ENCODE measurements around the gene RTCA.
"Not testable (repeated sequence)": the region's sequence is repeated elsewhere in the genome, so short reads cannot be mapped to it uniquely, and the experiment has no call there.

The RTCA gene

DNA sequence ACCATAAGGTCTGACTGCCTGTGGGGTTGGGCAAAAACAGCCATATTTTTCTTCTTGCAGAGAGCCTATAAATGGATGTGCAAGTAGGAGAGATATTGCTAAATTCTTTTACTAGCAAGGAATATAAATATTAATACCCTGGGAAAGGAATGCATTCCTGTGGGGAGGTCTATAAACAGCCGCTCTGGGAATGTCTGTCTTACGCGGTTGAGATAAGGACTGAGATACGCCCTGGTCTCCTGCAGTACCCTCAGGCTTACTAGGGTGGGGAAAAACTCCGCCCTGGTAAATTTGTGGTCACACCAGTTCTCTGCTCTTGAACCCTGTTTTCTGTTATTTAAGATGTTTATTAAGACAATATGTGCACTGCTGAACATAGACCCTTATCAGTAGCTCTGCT is 1.9 kb upstream of the RTCA start:
- DNase-seq: not testable (repeated sequence)

DNA sequence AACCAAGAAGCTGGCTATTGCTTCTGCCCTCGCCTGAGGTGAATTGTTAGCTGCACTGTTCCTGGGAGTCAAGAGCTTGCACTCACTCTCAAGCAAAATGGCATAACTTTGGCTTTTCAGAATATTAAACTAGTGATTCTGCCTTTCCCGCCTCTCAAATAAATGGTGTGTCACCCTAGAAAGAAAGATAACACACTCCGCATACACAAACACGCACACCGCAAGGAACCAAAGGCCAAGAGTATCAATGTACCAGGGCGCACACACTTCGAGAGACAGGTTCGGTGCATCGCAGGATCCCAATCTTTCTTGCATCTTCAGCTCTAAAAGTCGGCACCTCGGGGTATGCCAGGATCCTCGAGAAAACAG is 470 bp upstream of the RTCA start:
- peak in 1 of 2 donors; percentile 47 for DNase-seq

DNA sequence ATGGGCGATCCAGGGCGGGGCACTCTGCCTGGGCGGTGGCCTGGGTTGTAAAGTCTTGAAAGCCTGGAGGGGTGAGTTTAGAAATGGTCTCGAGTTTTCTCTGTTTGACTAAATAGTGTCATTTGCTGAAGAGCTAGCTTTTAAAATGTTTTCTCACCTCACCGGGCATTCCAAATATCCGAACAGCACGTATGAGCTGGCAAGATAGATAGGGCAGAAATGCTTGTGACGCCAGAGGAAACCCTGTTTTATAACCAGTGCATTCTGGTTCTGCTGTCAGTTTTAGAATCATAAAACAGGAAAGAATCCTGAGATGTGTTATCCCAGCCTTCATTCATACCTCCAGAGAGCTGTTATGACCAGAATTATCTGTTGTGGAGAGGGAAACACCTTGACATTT is 725 bp downstream of the RTCA start:
- no peak for DNase-seq

DNA sequence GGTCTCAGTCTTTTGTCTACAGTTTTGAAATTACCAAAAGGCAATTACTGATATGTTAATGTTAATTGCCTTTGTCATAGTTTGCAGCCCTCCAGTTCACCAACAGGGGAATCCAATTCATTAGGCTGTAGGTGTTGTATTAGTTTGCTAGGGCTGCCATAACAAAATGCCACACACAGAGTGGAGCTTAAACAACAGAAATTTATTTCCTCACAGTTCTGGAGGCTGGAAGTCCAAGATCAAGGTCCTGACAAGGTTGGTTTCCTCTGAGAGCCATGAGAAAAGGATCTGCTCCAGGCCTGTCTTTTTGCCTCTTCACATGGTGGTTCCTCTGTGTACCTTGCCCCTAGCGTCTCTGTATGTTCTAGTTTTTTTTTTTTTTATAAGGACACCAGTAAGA is 1.3 kb downstream of the RTCA start:
- DNase-seq: no peak

DNA sequence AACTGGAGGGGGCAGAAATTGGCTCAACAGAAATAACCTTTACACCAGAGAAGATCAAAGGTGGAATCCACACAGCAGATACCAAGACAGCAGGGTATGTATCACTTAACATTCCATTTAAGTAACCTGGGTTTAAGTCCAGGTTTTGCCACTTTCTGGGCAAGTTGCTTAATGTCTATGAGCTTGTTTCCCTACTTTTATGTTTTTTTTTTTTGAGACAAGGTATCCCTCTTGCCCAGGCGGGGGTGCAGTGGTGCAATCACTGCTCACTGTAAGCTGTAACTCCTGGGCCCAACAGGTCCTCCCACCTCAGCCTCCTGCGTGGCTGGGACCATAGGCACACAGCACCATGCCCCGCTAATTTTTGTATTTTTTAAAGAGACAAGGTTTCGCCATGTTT is 2.2 kb downstream of the RTCA start:
- DNase-seq: no peak

DNA sequence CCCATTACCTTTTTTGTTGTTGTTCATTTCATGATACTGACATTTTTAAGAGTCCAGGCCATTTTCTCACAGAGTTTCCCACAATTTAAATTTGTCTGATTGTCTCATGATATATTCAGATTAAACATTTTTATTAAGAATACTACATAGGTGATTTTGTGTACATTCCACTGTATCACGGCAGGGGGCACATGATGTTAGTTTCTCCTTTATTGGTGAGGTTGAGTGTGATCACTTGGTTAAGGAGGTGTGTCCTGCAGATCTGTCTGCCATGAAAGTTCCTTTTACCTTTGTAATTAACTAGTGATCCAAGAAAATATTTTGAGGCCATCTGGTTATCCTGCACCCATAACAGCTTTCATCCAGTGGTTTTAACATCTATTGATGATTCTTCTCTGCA is 11.8 kb downstream of the RTCA start:
- peak; percentile 20 to 58 for DNase-seq

DNA sequence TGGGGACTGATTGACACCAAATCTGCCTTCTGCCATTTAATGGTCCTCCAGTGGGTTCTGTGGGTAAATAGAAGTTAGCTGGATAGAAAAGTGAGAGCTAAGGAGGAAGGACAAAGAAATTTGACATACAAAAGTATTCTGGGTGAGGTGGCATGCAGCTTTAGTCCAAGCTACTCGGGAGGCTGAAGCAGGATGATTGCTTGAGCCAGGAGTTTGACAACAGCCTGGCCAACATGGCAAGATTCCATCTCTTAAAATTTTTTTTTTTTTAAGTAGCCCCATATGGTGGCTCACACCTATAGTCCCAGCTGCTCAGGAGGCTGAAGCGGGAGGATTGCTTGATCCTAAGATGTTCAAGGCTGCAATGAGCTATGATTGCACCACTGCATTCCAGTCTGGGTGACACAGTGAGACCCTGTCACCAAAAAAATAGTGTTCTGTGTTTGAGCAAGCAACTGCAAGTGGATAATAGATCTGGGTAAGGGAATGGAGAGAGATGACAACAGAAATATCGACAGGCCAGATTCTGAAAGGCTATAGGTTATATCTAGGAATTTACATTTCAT is 13.4 kb downstream of the RTCA start:
- no peak for DNase-seq

DNA sequence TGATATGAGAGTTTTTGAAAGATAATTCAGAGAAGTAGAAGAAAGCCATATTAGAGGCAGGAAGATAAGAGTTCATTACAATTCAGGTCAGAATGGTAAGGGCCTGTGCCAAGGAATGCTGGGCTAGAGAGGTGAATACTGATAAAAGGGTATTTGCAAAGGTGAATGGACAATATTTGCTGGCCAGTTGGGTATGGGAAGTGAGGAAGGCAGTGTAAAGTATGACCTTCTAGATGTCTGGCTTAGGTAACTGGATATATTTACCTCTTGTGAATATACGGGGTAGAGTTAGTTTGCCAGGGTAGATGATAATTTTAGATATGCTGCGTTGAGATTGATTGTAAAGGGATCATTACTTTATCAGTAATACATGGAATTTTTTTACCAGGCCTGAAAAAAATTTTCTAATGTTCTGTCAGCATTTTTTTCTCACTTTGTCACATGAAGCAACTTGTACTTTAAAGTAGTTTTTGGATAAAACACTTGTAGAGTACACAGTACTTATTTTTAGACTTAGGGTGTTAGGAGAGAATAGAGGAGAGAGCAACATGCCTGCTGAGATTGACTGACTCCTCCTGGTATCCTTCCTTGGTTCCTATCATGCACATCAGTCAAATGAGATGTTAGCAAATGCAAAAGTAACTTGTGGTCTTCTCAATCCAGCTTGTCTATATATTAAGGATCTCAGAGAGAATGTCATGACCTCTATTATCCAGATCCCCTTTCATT is 14.1 kb downstream of the RTCA start:
- no peak for DNase-seq

DNA sequence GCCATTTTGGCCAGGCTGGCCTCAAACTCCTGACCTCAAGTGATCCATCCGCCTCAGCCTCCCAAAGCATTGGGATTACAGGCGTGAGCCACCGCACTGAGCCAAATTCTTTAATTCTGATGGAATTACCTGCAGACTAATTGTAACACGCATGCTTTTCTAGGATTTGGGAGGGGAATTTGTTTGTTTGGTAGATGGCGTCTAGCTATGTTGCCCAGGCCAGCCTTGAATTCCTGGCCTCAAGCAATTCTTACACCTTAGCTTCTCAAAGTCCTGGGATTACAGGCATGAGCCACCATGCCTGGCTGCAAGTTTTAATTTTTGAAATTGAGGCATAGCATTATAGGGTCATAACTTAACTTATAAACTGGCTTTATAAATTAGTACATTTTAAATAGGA is 18.6 kb downstream of the RTCA start:
- DNase-seq: no peak

DNA sequence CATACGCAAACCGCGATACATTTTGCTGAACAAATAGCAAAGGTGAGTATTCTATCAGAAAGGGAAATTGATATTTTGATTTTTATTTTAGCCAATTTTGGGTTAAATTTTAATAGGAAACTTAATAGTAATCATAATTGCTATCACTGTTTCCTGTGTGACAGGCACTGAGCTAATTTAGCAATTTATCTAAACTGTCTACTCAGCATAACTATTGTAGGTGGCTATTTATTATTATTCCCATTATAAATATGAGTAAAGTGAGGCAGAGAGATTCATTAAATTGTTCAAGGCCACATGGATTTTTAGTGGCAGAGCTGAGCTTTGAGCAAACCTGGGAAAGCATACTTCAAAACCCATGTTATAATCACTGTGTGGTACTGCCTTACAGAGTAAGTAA is 21.1 kb downstream of the RTCA start:
- no peak for DNase-seq

DNA sequence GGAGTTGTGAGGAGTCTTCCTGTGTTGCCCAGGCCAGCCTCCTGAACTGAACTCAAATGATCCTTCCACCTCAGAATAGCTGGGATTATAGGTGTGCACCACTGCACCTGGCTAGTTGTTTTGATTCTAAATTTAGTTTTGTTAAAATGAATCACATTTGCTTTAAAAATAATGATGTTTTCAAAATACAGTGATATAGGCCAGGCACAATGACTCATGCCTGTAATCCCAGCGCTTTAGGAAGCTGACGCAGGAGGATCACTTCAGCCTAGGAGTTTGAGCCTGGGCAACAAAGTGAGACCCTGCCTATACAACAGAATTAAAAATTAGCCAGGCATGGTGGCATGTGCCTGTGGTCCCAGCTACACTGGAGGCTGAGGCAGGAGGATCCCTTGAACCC is 24.3 kb downstream of the RTCA start:
- no peak for DNase-seq

DNA sequence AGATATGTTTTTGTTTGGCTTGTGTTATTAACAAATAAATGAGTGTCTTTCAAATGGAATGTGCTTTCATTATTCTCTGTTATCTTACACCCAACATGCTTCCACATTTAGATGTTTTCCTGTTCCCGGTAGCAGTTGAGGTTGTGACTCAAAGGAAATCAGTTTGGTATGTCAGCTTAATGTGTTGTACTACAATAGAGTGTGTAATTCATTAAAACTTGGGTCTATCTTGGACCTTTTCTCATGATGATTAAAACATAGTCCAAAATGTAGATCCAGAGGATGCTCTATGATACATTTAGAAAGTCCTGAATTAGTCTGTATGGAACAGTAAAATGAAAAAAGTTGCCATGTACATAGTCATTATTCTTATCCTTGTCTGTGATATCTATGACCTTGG is 26.7 kb downstream of the RTCA start:
- DNase-seq: no peak

DNA sequence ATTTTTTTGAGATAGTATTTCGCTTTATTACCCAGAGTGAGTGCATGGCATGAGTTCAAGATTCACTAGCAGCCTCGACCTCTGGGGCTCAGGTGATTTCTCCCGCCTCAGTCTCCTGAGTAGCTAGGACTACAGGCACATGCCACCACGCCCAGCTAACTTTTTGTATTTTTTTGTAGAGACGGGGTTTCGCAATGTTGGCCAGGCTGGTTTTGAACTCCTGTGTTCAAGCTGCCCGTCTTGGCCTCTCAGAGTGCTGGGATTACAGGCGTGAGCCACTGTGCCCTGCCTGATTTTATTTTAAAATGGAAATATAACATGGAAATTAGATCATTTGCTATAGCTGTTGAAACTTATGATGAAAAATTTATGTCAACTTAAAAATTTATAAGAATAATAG is 30.1 kb downstream of the RTCA start:
- DNase-seq: no peak

DNA sequence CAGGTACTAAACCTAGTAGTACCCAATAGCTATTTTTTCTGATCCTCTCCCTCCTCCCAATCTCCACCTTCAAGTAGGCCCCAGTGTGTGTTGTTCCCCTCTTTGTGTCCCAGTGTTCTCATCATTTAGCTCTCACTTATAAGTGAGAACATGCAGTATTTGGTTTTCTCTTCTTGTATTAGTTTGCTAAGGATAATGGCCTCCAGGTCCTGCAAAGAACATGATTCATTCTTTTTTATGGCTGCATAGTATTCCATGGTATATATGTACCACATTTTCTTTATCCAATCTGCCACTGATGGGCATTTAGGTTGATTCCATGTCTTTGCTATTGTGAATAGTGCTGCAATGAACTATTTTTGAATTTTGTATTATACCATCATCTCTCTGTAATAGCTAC is 31.0 kb downstream of the RTCA start:
- DNase-seq: not testable (repeated sequence)

DNA sequence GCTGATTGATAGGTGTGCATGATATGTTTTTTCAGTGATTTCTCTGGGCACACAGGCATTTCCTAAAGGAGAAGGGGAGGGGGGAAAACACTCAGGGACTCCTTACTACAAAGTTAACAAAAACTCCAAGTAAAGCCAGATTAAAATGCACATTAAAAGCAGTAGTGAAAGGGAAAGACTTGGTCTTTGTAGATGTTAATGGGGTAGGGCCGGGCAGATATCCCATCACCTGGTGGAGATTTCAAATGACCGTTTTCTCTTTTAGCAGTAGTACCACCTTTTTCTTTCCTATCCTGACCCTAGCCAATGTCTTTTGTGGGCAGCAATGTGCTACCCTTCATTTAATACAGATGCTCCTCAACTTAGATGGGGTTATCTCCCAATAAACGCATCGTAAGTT is 32.5 kb downstream of the RTCA start:
- DNase-seq: no peak

DNA sequence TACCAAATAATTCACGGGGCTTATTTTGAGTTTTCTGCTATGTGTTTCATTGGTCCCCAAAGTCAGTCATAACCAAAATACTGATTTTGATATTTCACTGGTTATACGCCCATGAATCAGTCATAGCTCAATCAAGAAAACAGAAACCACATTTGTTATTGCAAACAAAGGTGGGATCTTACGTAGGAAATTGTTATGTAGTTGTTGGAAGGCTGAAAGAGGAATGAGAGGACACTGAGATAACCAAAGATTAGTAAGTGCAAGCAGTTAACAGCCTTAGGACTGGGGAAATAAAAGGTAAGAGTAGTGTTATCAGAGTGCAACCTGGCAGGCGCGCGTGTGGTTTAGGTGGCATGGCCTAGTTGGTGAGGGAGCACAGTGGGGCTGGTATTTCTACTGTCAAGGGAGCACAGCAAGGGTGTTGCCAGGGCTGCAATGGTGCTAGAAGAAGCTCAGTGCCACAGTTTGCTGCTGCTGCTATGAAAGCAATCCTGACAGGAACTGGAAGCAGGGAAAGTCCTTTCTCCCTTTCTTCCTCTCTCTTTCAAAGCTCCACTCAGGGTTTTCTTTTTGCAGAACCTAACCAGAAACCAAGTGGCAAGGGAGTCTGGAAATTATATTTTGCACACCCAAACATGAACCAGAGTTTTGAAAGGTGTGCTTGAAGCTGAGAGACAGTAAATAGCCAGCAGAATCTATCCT is 33.7 kb downstream of the RTCA start:
- no peak for DNase-seq

DNA sequence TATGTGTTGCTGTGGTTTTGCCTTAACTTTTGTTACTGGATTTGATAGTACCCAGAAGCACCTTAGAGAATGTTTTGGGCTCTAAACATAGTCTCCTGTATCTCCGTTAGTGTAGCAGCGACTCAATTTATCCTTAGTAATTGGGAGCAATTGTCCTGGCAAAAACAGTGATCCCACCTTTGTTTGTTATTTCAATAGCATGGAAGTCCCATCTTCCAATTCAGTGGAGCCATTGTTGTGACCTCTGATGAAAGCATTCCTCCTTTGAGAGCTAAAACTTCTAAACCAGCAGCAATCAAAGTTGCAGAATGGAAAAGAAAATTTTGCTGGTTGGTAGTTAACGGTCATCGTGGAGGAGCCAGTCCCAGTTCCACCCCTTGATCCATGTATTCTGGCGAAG is 34.7 kb downstream of the RTCA start:
- DNase-seq: no peak

DNA sequence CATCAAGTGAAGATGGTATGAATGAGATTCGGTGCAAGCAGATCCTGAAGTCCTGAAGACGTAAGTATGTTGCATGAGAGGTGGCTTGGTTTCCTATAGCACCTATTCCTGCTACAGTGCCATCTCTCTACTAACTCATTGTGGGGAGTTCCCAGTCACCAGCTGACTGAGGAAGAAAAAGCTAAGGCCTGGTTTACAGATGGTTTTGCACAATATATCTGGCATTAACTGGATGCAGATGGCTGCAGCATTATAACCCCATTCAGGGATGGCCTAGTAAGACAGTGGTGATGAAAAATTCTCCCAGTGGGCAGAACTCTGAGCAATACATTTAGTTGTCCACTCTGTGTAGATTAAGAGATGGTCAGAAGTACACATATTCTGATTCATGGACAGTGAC is 36.7 kb downstream of the RTCA start:
- DNase-seq: no peak

DNA sequence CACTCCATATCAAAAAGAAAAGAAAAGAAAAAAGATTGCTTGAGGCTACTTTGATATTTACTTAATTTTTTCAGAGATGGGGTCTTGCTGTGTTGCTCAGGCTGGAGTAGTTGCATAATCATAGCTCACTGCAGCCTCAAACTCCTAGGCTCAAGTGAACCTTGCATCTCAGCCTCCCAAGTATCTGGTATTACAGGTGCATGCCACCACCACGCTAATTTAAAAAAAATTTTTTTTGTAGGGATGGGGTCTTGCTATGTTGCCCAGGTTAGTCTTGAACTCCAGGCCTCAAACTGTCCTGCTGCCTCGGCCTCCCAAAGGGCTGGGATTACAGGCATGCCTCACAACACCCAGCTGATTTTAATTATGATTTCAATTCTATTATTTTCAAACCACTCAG is 38.2 kb downstream of the RTCA start:
- no peak for DNase-seq

DNA sequence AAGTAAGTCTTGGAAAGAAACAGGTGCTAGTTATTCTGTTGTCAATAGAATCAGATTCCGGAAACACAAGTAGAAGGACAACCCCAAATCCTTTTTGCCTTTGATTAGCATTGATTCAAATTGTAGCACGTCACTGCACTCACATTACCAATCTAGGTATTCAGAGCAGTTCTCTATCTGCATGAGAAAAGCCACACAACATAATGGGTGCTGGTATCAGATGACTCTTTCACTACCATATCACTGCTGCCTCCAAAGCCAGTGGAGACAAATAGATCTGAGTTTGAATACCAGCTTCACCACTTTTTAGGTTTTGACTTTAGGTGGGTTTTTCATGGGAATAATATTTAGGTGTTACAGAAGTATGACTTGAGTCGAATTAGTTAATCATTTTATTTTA is 38.9 kb downstream of the RTCA start:
- no peak for DNase-seq

DNA sequence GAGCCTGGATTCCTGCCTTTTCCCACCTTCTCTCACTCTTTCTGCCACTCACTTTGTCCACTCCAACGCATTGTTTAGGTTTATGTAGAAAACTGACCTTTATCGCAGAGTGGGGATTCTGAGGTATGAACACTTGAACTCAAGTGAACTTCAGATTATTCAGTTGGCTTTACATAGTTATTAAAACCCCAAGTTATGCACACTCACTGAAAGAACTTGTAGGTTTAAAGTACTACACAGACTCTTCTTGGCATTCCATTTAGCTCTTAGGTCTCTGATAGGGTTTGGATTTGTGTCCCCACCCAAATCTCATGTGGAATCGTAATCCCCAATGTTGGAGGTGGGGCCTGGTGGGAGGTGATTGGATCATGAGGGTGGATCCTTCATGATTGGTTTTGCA is 39.9 kb downstream of the RTCA start:
- DNase-seq: no peak

DNA sequence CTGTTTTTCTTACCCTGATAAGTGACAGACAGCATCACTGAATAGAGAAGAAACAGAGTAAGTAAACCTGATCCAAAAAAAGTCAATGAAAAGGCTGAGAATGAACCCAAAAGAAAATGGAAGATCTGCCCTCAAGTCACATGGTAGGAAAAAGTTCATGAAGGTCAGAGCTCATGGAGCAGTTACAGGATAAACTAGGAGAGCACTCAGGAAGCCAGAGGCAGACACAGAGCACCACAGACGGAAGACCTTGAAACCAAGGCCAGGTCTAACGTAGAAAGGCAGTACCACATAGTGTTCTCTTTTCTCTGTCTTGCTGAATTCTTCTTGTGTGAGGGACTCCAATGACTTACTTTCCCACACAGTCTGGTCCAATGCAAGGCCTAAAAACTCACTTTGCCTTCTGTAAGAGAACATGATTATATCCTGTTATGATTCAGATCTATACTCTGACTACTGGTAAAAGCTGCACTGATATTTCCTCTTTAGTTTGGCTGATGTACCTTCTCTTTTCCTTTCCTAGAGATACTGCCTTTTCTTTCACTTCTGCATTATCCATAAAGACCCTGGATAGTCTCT is 40.8 kb downstream of the RTCA start:
- no peak for DNase-seq

DNA sequence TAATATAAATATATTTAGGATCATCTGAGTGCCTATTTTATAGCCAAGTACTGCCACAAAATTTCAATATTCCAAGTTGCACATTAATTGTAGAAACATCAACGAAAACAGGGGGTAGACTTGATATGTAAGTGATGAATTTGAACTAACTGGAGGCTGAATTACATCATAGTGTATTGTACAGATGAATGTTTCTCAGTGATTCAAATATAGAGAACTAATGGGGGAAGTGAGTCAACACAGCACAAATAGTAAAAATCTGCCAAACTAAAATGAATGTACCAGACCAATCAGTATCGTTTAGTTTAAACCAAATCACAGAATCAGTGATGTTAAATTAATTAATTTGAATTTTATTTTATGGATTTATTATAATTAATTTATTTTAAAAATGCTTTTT is 42.8 kb downstream of the RTCA start:
- DNase-seq: no peak

DNA sequence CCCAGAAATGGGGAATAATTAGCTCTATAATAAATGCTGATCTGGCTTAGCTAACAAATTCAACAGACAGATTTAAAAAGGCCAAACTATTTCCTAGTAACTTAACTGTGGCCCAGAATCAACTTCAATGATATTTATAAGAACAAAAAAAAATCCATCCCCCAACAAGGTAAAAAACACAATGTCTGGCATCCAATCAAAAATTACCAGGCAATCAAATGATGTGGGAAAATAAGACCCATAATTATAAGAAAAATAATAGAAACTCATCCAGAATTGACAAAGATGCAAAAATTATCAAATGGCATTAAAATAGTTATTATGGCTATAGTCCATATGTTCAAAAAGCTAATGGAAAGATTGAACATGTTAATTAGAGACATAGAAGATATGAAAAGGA is 43.8 kb downstream of the RTCA start:
- DNase-seq: no peak
